ENCODE measurements around the gene GOLGA2. TPM values are rescaled to one million over a fixed set of nuclear protein-coding genes. Genes with fewer than 3 reads are reported as not detected.
"Not testable (repeated sequence)": the region's sequence is repeated elsewhere in the genome, so short reads cannot be mapped to it uniquely, and the experiment has no call there.

GOLGA2 gene
- polyA plus RNA-seq, 3 donors = 67.6 to 71.2 (median 67.6) TPM

- peak in 2 of 3 donors; percentile 80 to 81 for DNase-seq (ENCODE audit: low read depth in 3 of 3, low spot score in 2 of 3)
These were observed 31.0 kb downstream of the GOLGA2 start for GRCh38 chr9:128244837-128245231.

GRCh38 chr9:128244091-128244836, 31.5 kb downstream of the GOLGA2 start:
- DNase-seq (ENCODE audit: low read depth in 3 of 3, low spot score in 2 of 3) = no peak

GRCh38 chr9:128243215-128244018, 32.4 kb downstream of the GOLGA2 start:
- DNase-seq (ENCODE audit: low read depth in 3 of 3, low spot score in 2 of 3) = no peak

GRCh38 chr9:128242828-128243214, 33.0 kb downstream of the GOLGA2 start:
- DNase-seq (ENCODE audit: low read depth in 3 of 3, low spot score in 2 of 3) = no peak

- no peak for DNase-seq (ENCODE audit: low read depth in 3 of 3, low spot score in 2 of 3)
These were observed 33.7 kb downstream of the GOLGA2 start for GRCh38 chr9:128242124-128242523.

GRCh38 chr9:128233817-128234406, 41.9 kb downstream of the GOLGA2 start:
- DNase-seq (ENCODE audit: low read depth in 3 of 3, low spot score in 2 of 3) = no peak

- no peak for DNase-seq (ENCODE audit: low read depth in 3 of 3, low spot score in 2 of 3)
These were observed 43.0 kb downstream of the GOLGA2 start for GRCh38 chr9:128232528-128233428.

- DNase-seq (ENCODE audit: low read depth in 3 of 3, low spot score in 2 of 3) = no peak
These were observed 43.9 kb downstream of the GOLGA2 start for GRCh38 chr9:128231638-128232527.

- not testable (repeated sequence) for DNase-seq (ENCODE audit: low read depth in 3 of 3, low spot score in 2 of 3)
These were observed 44.9 kb downstream of the GOLGA2 start for GRCh38 chr9:128230897-128231296.

GRCh38 chr9:128226412-128226801, 49.4 kb downstream of the GOLGA2 start:
- DNase-seq (ENCODE audit: low read depth in 3 of 3, low spot score in 2 of 3) = no peak

- no peak for DNase-seq (ENCODE audit: low read depth in 3 of 3, low spot score in 2 of 3)
These were observed 49.9 kb downstream of the GOLGA2 start for GRCh38 chr9:128225770-128226411.

GRCh38 chr9:128224877-128225276, 50.9 kb downstream of the GOLGA2 start:
- DNase-seq (ENCODE audit: low read depth in 3 of 3, low spot score in 2 of 3) = no peak

GRCh38 chr9:128222880-128223670, 52.7 kb downstream of the GOLGA2 start:
- DNase-seq (ENCODE audit: low read depth in 3 of 3, low spot score in 2 of 3) = no peak

GRCh38 chr9:128222026-128222425, 53.8 kb downstream of the GOLGA2 start:
- DNase-seq (ENCODE audit: low read depth in 3 of 3, low spot score in 2 of 3) = no peak

- no peak for DNase-seq (ENCODE audit: low read depth in 3 of 3, low spot score in 2 of 3)
These were observed 56.0 kb downstream of the GOLGA2 start for GRCh38 chr9:128219831-128220230.

GRCh38 chr9:128218518-128219389, 57.1 kb downstream of the GOLGA2 start:
- DNase-seq (ENCODE audit: low read depth in 3 of 3, low spot score in 2 of 3) = peak; percentile 76 to 88 (median 78)

- no peak for DNase-seq (ENCODE audit: low read depth in 3 of 3, low spot score in 2 of 3)
These were observed 57.7 kb downstream of the GOLGA2 start for GRCh38 chr9:128218172-128218517.

All from right renal cortex interstitium (tissue), 3 donors.